Activated naive CD8-positive, alpha-beta T cell treated with anti-CD3 and anti-CD28 coated beads, Interleukin-2, amount 50 U/mL, for 24 hours (primary cell): ENCODE measurements around the gene BICC1.

Experiments used
- ATAC-seq: fragments of 150-1000 bp; cut with Tn5 transposase; one replicate; pipeline ENCODE4 v1.10.0; 2021
- DNase-seq: peaks from one replicate; pipeline ENCODE4 v3.0.0; 2021
- H3K27ac Mint-ChIP-seq: one replicate; pipeline ENCODE4 v1.8.0; 2021; ENCODE audit warnings: mild to moderate bottlenecking, mixed read lengths
- H3K27me3 Mint-ChIP-seq: one replicate; pipeline ENCODE4 v1.8.0; 2021; ENCODE audit warnings: mixed read lengths
- H3K36me3 Mint-ChIP-seq: one replicate; pipeline ENCODE4 v1.8.0; 2021; ENCODE audit warnings: low read depth, mixed read lengths
- H3K4me1 Mint-ChIP-seq: one replicate; pipeline ENCODE4 v1.8.0; 2021; ENCODE audit warnings: mixed read lengths
- H3K4me3 Mint-ChIP-seq: one replicate; pipeline ENCODE4 v1.8.0; 2021; ENCODE audit warnings: mild to moderate bottlenecking, moderate library complexity, mixed read lengths
- H3K9me3 Mint-ChIP-seq: one replicate; pipeline ENCODE4 v1.8.0; 2021; ENCODE audit warnings: mixed read lengths

BICC1 gene

DNA sequence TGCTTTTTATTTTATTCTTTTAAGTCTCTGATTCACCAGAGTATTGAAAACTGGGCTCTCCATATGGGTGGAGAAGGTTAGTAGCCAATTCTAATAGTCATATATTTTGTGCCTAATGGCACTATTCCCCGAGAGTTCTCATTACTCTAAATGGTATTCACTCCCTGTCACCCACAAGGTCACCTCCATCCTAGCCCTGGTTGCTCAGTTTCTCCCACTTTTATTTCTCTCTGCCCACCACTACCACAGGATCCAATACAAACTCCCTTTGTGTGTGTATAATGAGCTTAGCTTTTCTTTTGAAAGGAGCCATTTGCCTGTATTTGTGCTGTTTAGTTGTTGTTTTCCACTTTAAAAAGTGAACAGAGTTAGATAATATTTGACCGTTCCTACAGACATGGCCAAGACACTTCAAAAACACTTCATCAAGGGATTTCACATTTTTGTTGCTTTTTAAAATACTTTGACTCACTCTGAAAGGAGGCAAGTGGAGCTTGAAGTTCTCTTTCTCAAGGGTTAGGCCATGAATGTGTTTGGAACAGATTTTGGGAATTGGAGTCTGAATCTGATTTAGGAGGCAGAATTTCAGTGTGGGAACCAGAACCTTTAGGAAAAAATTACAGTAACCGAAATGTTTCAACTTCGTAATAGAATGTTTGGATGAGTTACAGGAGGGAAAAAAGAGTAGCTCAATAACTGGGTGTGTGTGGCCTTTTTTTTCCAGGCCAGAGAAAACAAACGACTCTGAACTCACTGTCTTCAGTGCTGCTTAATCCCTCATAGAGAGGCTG, 321.3 kb downstream of the BICC1 start:
- H3K4me1 Mint-ChIP-seq = no peaks in the 10 kb centered on the region
- no peak for DNase-seq
- H3K27me3 Mint-ChIP-seq = no peaks in the 10 kb centered on the region
- ATAC-seq = no peak
- H3K27ac Mint-ChIP-seq = no peak overlapping the region
- H3K4me3 Mint-ChIP-seq = no peak overlapping the region
- no peaks in the 10 kb centered on the region for H3K36me3 Mint-ChIP-seq
- no peaks in the 10 kb centered on the region for H3K9me3 Mint-ChIP-seq

DNA sequence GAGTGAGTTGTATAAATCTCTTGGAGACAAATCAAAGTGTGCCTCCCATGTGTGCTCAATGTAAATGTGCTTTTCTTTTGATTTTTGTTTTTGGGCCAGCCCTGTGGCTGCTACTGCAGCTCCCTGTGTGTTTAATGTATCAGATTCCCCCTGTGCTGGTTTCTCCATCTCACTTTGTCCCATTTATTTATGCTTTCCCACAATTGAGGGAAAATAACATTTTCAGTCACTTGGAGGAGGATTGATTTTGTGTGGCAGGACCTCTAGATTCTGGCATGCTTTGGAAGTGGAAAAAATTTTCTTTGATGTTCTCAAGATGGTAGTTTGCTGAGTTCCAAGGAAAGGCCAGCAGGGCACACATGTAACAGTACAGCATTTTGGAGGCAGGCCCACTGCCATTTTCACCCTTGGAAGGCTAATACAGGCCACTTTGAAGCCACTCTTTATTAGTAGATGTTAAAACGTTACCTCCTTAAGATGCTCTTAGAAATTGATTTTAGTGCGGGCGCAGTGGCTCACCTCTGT, 323.6 kb downstream of the BICC1 start:
- Mint-ChIP-seq H3K27me3 (no peaks in the 10 kb centered on the region), H3K4me1 (no peaks in the 10 kb centered on the region), H3K4me3 (no peak overlapping the region), H3K36me3 (no peaks in the 10 kb centered on the region), H3K27ac (no peak overlapping the region), H3K9me3 (no peaks in the 10 kb centered on the region)
- DNase-seq (no peak), ATAC-seq (no peak)

GRCh38 chr10:58836991-58837575, 324.4 kb downstream of the BICC1 start:
- H3K36me3 Mint-ChIP-seq = no peaks in the 10 kb centered on the region
- no peak overlapping the region for H3K4me3 Mint-ChIP-seq
- H3K27me3 Mint-ChIP-seq = peaks cover 2% of the 10 kb centered on the region
- no peaks in the 10 kb centered on the region for H3K4me1 Mint-ChIP-seq
- H3K27ac Mint-ChIP-seq = no peak overlapping the region
- ATAC-seq = no peak
- no peak for DNase-seq
- no peaks in the 10 kb centered on the region for H3K9me3 Mint-ChIP-seq

- DNase-seq (no peak), ATAC-seq (no peak)
- Mint-ChIP-seq H3K27ac (no peak overlapping the region), H3K27me3 (peaks cover 2% of the 10 kb centered on the region), H3K4me3 (no peak overlapping the region), H3K36me3 (no peaks in the 10 kb centered on the region), H3K9me3 (no peaks in the 10 kb centered on the region), H3K4me1 (no peaks in the 10 kb centered on the region)
Observed at GRCh38 chr10:58837826-58838225, 325.2 kb downstream of the BICC1 start.

- no peak for ATAC-seq
Observed at GRCh38 chr10:58838561-58839208, 326.0 kb downstream of the BICC1 start.

GRCh38 chr10:58839771-58840170, 327.1 kb downstream of the BICC1 start:
- no peak for DNase-seq
- ATAC-seq = no peak
- H3K4me3 Mint-ChIP-seq = no peak overlapping the region
- no peaks in the 10 kb centered on the region for H3K9me3 Mint-ChIP-seq
- H3K27ac Mint-ChIP-seq = no peak overlapping the region
- no peaks in the 10 kb centered on the region for H3K4me1 Mint-ChIP-seq
- peaks cover 2% of the 10 kb centered on the region for H3K27me3 Mint-ChIP-seq
- H3K36me3 Mint-ChIP-seq = no peaks in the 10 kb centered on the region

More at GRCh38 chr10:58838561-58839208, 326.0 kb downstream of the BICC1 start:
- Mint-ChIP-seq H3K36me3 (no peaks in the 10 kb centered on the region), H3K9me3 (no peaks in the 10 kb centered on the region), H3K27me3 (peaks cover 2% of the 10 kb centered on the region), H3K4me3 (no peak overlapping the region), H3K4me1 (no peaks in the 10 kb centered on the region), H3K27ac (no peak overlapping the region)
- DNase-seq = no peak

DNA sequence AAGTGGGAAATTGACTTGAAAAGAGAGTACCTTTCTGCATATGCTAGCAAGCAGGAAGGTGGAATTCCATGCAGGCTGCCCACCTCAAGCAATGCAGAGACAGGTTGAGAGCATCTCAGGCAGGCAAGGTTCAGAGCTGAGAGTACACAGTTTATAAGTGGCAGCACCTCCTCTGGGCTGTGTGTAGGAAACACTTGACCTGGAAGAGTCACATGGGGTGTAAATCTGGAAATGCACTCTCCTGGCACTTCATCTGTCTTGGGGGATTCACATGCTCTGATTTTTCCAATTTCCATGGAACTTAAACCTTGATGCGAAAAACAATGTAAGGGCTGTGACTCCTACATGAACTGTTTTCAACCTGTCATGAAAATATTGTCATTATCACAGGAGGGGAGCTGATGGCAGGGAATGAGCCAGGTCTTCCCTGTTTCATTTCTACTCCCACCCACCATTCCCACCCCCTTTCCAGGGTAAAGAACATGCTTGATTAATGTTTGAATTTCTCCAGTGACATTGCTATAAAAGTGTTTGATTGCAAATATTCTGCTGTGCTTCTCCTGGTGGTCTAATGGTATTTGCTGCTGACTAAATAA, 328.3 kb downstream of the BICC1 start:
- DNase-seq = no peak
- no peak for ATAC-seq
- H3K27ac Mint-ChIP-seq = no peak overlapping the region
- peaks cover 2% of the 10 kb centered on the region for H3K27me3 Mint-ChIP-seq
- H3K4me1 Mint-ChIP-seq = no peaks in the 10 kb centered on the region
- H3K9me3 Mint-ChIP-seq = no peaks in the 10 kb centered on the region
- H3K36me3 Mint-ChIP-seq = no peaks in the 10 kb centered on the region
- no peak overlapping the region for H3K4me3 Mint-ChIP-seq

GRCh38 chr10:58842860-58843376, 330.2 kb downstream of the BICC1 start:
- DNase-seq = no peak
- no peaks in the 10 kb centered on the region for H3K36me3 Mint-ChIP-seq
- H3K27me3 Mint-ChIP-seq = peaks cover 2% of the 10 kb centered on the region
- H3K9me3 Mint-ChIP-seq = no peaks in the 10 kb centered on the region
- ATAC-seq = no peak
- no peaks in the 10 kb centered on the region for H3K4me1 Mint-ChIP-seq
- no peak overlapping the region for H3K4me3 Mint-ChIP-seq
- no peak overlapping the region for H3K27ac Mint-ChIP-seq

- Mint-ChIP-seq H3K36me3 (no peaks in the 10 kb centered on the region), H3K27ac (no peak overlapping the region), H3K4me3 (no peak overlapping the region), H3K4me1 (no peaks in the 10 kb centered on the region), H3K27me3 (peaks cover 2% of the 10 kb centered on the region), H3K9me3 (no peaks in the 10 kb centered on the region)
- ATAC-seq (no peak), DNase-seq (no peak)
Observed at GRCh38 chr10:58843760-58844159, 331.1 kb downstream of the BICC1 start.

- no peaks in the 10 kb centered on the region for H3K36me3 Mint-ChIP-seq
- H3K4me1 Mint-ChIP-seq = no peaks in the 10 kb centered on the region
- peaks cover 2% of the 10 kb centered on the region for H3K27me3 Mint-ChIP-seq
- no peak for DNase-seq
- H3K9me3 Mint-ChIP-seq = no peaks in the 10 kb centered on the region
- no peak for ATAC-seq
- no peak overlapping the region for H3K27ac Mint-ChIP-seq
- no peak overlapping the region for H3K4me3 Mint-ChIP-seq
Observed at GRCh38 chr10:58844680-58845079, 332.0 kb downstream of the BICC1 start.

GRCh38 chr10:58846856-58847255, 334.2 kb downstream of the BICC1 start:
- no peaks in the 10 kb centered on the region for H3K9me3 Mint-ChIP-seq
- no peak for DNase-seq
- H3K27ac Mint-ChIP-seq = no peak overlapping the region
- no peaks in the 10 kb centered on the region for H3K27me3 Mint-ChIP-seq
- ATAC-seq = no peak
- H3K4me3 Mint-ChIP-seq = no peak overlapping the region
- H3K4me1 Mint-ChIP-seq = no peaks in the 10 kb centered on the region
- no peaks in the 10 kb centered on the region for H3K36me3 Mint-ChIP-seq

- H3K9me3 Mint-ChIP-seq = no peaks in the 10 kb centered on the region
- ATAC-seq (no peak), DNase-seq (no peak)
- H3K36me3 Mint-ChIP-seq = no peaks in the 10 kb centered on the region
- no peaks in the 10 kb centered on the region for H3K27me3 Mint-ChIP-seq
- H3K4me1 Mint-ChIP-seq = no peaks in the 10 kb centered on the region
- H3K27ac Mint-ChIP-seq = no peak overlapping the region
- no peak overlapping the region for H3K4me3 Mint-ChIP-seq
Observed at GRCh38 chr10:58851606-58852005, 338.9 kb downstream of the BICC1 start.

DNA sequence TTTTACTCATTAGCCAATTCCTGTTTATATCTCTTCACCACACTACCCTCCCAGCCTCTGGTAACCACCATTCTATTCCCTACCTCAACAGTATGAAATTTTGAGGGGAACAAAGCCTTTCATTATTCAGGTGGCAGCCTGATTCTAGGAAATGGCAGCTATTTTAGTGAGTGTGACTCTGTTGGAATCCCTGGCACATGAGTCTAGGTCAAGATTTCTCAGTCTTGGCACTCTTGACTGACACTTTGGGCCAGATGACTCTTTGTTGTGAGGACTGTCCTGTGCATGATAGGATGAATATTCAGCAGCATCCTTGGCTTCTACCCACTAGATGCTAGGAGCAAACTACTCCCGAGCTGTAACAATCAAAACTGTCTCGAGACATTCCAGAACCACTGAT, 341.0 kb downstream of the BICC1 start:
- H3K36me3 Mint-ChIP-seq = no peaks in the 10 kb centered on the region
- DNase-seq = no peak
- no peaks in the 10 kb centered on the region for H3K9me3 Mint-ChIP-seq
- H3K27me3 Mint-ChIP-seq = no peaks in the 10 kb centered on the region
- no peak overlapping the region for H3K4me3 Mint-ChIP-seq
- no peak for ATAC-seq
- no peak overlapping the region for H3K27ac Mint-ChIP-seq
- H3K4me1 Mint-ChIP-seq = no peaks in the 10 kb centered on the region

- ATAC-seq = no peak
- H3K4me3 Mint-ChIP-seq = no peak overlapping the region
Observed at GRCh38 chr10:58854811-58855210, 342.1 kb downstream of the BICC1 start.

More at GRCh38 chr10:58854811-58855210, 342.1 kb downstream of the BICC1 start:
- no peak overlapping the region for H3K27ac Mint-ChIP-seq
- H3K36me3 Mint-ChIP-seq = no peaks in the 10 kb centered on the region
- no peaks in the 10 kb centered on the region for H3K4me1 Mint-ChIP-seq
- H3K27me3 Mint-ChIP-seq = no peaks in the 10 kb centered on the region
- no peaks in the 10 kb centered on the region for H3K9me3 Mint-ChIP-seq
- DNase-seq = no peak
